ENCODE results near the gene DUSP22.
A peak's percentile ranks its signal among the peaks of the same experiment; 100 is the strongest.

Gene DUSP22

GRCh38 chr6:398558-399078, 106.3 kb downstream of the DUSP22 start:
- Histone ChIP-seq H3K9ac (ENCODE audit: low read length) (peak overlapping the region; percentile 23; the same call in 1 of the 2 replicates), H3K4me3 (ENCODE audit: low read length) (peak overlapping the region; percentile 62), H3K36me3 (replicated peaks; ENCODE audit: low read depth, low read length) (peaks cover 92% of the 10 kb centered on the region), H2AFZ (ENCODE audit: low read depth, low read length) (no peak overlapping the region), H3K79me2 (ENCODE audit: low read length) (peaks cover 99% of the 10 kb centered on the region), H3K4me2 (ENCODE audit: low read length) (peak overlapping the region; percentile 68), H4K20me1 (ENCODE audit: insufficient read depth, low read length) (peaks cover 96% of the 10 kb centered on the region), H3K4me1 (ENCODE audit: low read length) (peaks cover 83% of the 10 kb centered on the region), H3K27me3 (ENCODE audit: low read depth, low read length) (no peaks in the 10 kb centered on the region), H3K9me3 (ENCODE audit: insufficient read depth, low read length) (no peaks in the 10 kb centered on the region), H3K27ac (ENCODE audit: low read length) (peak overlapping the region; percentile 72)
- TF ChIP-seq CTCF (IDR thresholded peaks at IDR 0.05; ENCODE audit: low read depth, low read length) = no peak
- TF ChIP-seq EZH2phosphoT487 (IDR thresholded peaks at IDR 0.05; ENCODE audit: low read depth) = no peak

GRCh38 chr6:399785-400534, 107.7 kb downstream of the DUSP22 start:
- peaks cover 93% of the 10 kb centered on the region for H3K4me1 ChIP-seq (ENCODE audit: low read length)
- peak overlapping the region; percentile 72 for H3K27ac ChIP-seq (ENCODE audit: low read length)
- no peaks in the 10 kb centered on the region for H3K27me3 ChIP-seq (ENCODE audit: low read depth, low read length)
- peak overlapping the region; percentile 10; the same call in 1 of the 2 replicates for H3K9ac ChIP-seq (ENCODE audit: low read length)
- peaks cover 96% of the 10 kb centered on the region for H4K20me1 ChIP-seq (ENCODE audit: insufficient read depth, low read length)
- peaks cover 91% of the 10 kb centered on the region for H3K36me3 ChIP-seq (replicated peaks; ENCODE audit: low read depth, low read length)
- H3K4me3 ChIP-seq (ENCODE audit: low read length) = peak overlapping the region; percentile 62
- H3K4me2 ChIP-seq (ENCODE audit: low read length) = peak overlapping the region; percentile 68
- TF ChIP-seq CTCF (IDR thresholded peaks at IDR 0.05; ENCODE audit: low read depth, low read length) = no peak
- TF ChIP-seq EZH2phosphoT487 (IDR thresholded peaks at IDR 0.05; ENCODE audit: low read depth) = no peak
- peaks cover 99% of the 10 kb centered on the region for H3K79me2 ChIP-seq (ENCODE audit: low read length)
- no peak overlapping the region for H2AFZ ChIP-seq (ENCODE audit: low read depth, low read length)
- H3K9me3 ChIP-seq (ENCODE audit: insufficient read depth, low read length) = no peaks in the 10 kb centered on the region

- no peaks in the 10 kb centered on the region for H3K27me3 ChIP-seq (ENCODE audit: low read depth, low read length)
- H3K79me2 ChIP-seq (ENCODE audit: low read length) = peaks cover 99% of the 10 kb centered on the region
- H4K20me1 ChIP-seq (ENCODE audit: insufficient read depth, low read length) = peaks cover 96% of the 10 kb centered on the region
- peaks cover 93% of the 10 kb centered on the region for H3K4me1 ChIP-seq (ENCODE audit: low read length)
- H3K9me3 ChIP-seq (ENCODE audit: insufficient read depth, low read length) = no peaks in the 10 kb centered on the region
- peaks cover 91% of the 10 kb centered on the region for H3K36me3 ChIP-seq (replicated peaks; ENCODE audit: low read depth, low read length)
- H3K4me2 ChIP-seq (ENCODE audit: low read length) = peak overlapping the region; percentile 68
- TF ChIP-seq CTCF (IDR thresholded peaks at IDR 0.05; ENCODE audit: low read depth, low read length) = no peak
- TF ChIP-seq EZH2phosphoT487 (IDR thresholded peaks at IDR 0.05; ENCODE audit: low read depth) = no peak
- no peak overlapping the region for H3K9ac ChIP-seq (ENCODE audit: low read length)
- H2AFZ ChIP-seq (ENCODE audit: low read depth, low read length) = no peak overlapping the region
- H3K27ac ChIP-seq (ENCODE audit: low read length) = peak overlapping the region; percentile 83
- H3K4me3 ChIP-seq (ENCODE audit: low read length) = peak overlapping the region; percentile 53
Observed at GRCh38 chr6:400815-401214, 108.5 kb downstream of the DUSP22 start.
